Mammary epithelial cell (primary cell): ENCODE results near the gene GRN.

ENCODE experiments used
- EZH2 ChIP-seq: IDR thresholded peaks from 2 replicates; pipeline ENCODE4 v1.6.1; 2012; ENCODE audit warnings: low read length, inconsistent platforms, borderline replicate concordance
- TF ChIP-seq, protein P1 (sequence below), 2 donors: IDR thresholded peaks in 1 of 2; conservative IDR thresholded peaks in 1 of 2; 2 replicates each; pipeline ENCODE4 v1.5.1; 2011 to 2012; ENCODE audit warnings: inconsistent platforms in 2 of 2, low read length in 2 of 2, mild to moderate bottlenecking in 2 of 2, control low read depth in 1 of 2, low read depth in 1 of 2; ENCODE audit not compliant: insufficient read depth in 1 of 2; ENCODE audit errors: extremely low read depth in 1 of 2

DNA sequence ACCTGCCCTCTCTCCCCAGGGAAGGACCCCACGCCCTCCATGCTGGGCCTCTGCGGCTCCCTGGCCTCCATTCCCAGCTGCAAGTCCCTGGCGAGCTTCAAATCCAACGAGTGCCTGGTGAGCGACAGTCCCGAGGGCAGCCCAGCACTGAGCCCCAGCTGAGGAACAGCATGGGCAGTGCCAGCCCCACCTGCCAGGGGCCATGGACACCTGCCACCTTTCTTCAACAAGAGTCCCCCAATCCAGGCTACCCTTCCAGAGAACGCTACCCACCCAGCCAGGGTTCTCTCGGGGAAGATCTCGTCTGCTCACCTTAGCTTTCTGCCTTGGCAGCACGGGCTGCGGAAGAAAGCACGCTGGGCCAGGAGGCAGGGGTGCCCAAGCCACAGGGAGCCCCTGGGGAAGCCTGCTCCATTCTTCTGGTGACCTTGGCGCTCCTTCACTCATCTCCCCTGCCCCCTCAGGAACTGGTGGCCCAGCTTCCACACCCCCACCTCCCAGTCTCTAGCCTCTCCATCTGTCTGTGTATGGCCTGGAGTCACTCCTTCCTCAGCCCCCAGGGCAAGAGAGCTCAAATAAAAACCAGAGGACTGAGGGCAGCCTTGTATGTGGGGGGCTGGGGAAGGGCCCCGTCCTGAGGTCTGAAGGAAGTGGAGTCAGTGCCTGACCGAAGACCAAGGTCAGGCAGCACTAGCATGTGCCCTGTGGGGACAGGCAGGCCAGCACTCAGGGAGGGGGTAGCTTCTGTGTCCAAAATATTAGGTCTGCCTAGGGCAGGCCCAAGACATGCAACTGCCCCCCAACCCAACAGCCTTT is 26.8 kb upstream of the GRN start:
- TF ChIP-seq, protein P1, sequence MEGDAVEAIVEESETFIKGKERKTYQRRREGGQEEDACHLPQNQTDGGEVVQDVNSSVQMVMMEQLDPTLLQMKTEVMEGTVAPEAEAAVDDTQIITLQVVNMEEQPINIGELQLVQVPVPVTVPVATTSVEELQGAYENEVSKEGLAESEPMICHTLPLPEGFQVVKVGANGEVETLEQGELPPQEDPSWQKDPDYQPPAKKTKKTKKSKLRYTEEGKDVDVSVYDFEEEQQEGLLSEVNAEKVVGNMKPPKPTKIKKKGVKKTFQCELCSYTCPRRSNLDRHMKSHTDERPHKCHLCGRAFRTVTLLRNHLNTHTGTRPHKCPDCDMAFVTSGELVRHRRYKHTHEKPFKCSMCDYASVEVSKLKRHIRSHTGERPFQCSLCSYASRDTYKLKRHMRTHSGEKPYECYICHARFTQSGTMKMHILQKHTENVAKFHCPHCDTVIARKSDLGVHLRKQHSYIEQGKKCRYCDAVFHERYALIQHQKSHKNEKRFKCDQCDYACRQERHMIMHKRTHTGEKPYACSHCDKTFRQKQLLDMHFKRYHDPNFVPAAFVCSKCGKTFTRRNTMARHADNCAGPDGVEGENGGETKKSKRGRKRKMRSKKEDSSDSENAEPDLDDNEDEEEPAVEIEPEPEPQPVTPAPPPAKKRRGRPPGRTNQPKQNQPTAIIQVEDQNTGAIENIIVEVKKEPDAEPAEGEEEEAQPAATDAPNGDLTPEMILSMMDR (conservative IDR thresholded peaks at IDR 0.05 in 1 of 2, IDR thresholded peaks at IDR 0.05 in 1 of 2; ENCODE audit: extremely low read depth in 1 of 2, insufficient read depth in 1 of 2, low read depth in 1 of 2, low read length in 2 of 2), result no peak
- no peak for TF ChIP-seq EZH2
